Astrocyte of the cerebellum (primary cell): Measurements from ENCODE around the gene CPOX.
"Not testable (repeated sequence)": the region's sequence is repeated elsewhere in the genome, so short reads cannot be mapped to it uniquely, and the experiment has no call there.

Experiments
- DNase-seq: peaks from one replicate; pipeline ENCODE4 v3.0.0-alpha.2; 2011; ENCODE audit warnings: low read depth
- H3K4me3 ChIP-seq: 2 replicates; pipeline ENCODE4 v1.5.1; 2011; ENCODE audit warnings: mild to moderate bottlenecking, low read depth, low read length, moderate library complexity
- CTCF ChIP-seq: IDR thresholded peaks from 2 replicates; pipeline ENCODE4 v1.5.1; 2012; ENCODE audit warnings: low read length, low read depth, moderate library complexity, mild to moderate bottlenecking; ENCODE audit errors: missing control alignments
- in situ Hi-C: cut with HindIII; loops from 2 replicates; pipeline ENCODE4 v1.10.0; 2017; ENCODE audit warnings: low sequenced_read_pairs

Gene CPOX

GRCh38 chr3:98593046-98593936 is at the start of gene CPOX:
TSS of gene CPOX (minus strand) at chr3:98593611. CDS start at chr3:98593504, 107 bp downstream.
- in situ Hi-C loops: no loop called here
- H3K4me3 ChIP-seq: peak within 1 kb of the TSS; percentile 74
- no peak for TF ChIP-seq CTCF
- peak; percentile 37 for DNase-seq

- in situ Hi-C loops, H3K4me3 ChIP-seq, DNase-seq: not testable (repeated sequence)
Measured at GRCh38 chr3:98642769-98643168, 49.4 kb upstream of the CPOX start.

GRCh38 chr3:98641756-98642155 is 48.3 kb upstream of the CPOX start:
- DNase-seq, in situ Hi-C loops, H3K4me3 ChIP-seq: not testable (repeated sequence)

GRCh38 chr3:98638515-98638914 is 45.1 kb upstream of the CPOX start:
- DNase-seq, in situ Hi-C loops, H3K4me3 ChIP-seq: not testable (repeated sequence)

- in situ Hi-C loops: no loop called here
- no peak for TF ChIP-seq CTCF
- H3K4me3 ChIP-seq: no peak overlapping the region
- DNase-seq: no peak
Measured at GRCh38 chr3:98630416-98630815, 37.0 kb upstream of the CPOX start.

GRCh38 chr3:98628317-98628716 is 34.9 kb upstream of the CPOX start:
- no peak overlapping the region for H3K4me3 ChIP-seq
- DNase-seq: no peak
- in situ Hi-C loops: no loop called here
- TF ChIP-seq CTCF: no peak

GRCh38 chr3:98626151-98626550 is 32.7 kb upstream of the CPOX start:
- TF ChIP-seq CTCF: no peak
- in situ Hi-C loops: no loop called here
- DNase-seq: no peak
- H3K4me3 ChIP-seq: no peak overlapping the region

GRCh38 chr3:98623572-98624280 is 30.3 kb upstream of the CPOX start:
- no peak overlapping the region for H3K4me3 ChIP-seq
- TF ChIP-seq CTCF: no peak
- in situ Hi-C loops: loop anchor here (25.0 kb wide), 2 partner anchors 164 to 389 kb away; no protein-coding TSS in a partner anchor
- DNase-seq: no peak
